AG09309 (cell line): ENCODE results near the gene HOXA6.
A peak's percentile ranks its signal among the peaks of the same experiment; 100 is the strongest.

Source experiments
- DNase-seq: peaks from one replicate; pipeline ENCODE4 v3.0.0-alpha.2; 2010; ENCODE audit warnings: low read depth
- H3K4me3 ChIP-seq: 2 replicates; pipeline ENCODE4 v1.5.1; 2011; ENCODE audit warnings: mild to moderate bottlenecking, low read depth, low read length, moderate library complexity; ENCODE audit not compliant: control insufficient read depth
- CTCF ChIP-seq: IDR thresholded peaks from 2 replicates; pipeline ENCODE4 v1.5.1; 2011; ENCODE audit warnings: mild to moderate bottlenecking, low read depth, low read length, inconsistent platforms; ENCODE audit not compliant: insufficient read depth, control insufficient read depth; ENCODE audit errors: missing control alignments

Gene HOXA6

GRCh38 chr7:27191833-27192545, 44.4 kb upstream of the HOXA6 start:
- no peak for TF ChIP-seq CTCF
- no peak for DNase-seq
- peak overlapping the region; percentile 65 for H3K4me3 ChIP-seq

DNA sequence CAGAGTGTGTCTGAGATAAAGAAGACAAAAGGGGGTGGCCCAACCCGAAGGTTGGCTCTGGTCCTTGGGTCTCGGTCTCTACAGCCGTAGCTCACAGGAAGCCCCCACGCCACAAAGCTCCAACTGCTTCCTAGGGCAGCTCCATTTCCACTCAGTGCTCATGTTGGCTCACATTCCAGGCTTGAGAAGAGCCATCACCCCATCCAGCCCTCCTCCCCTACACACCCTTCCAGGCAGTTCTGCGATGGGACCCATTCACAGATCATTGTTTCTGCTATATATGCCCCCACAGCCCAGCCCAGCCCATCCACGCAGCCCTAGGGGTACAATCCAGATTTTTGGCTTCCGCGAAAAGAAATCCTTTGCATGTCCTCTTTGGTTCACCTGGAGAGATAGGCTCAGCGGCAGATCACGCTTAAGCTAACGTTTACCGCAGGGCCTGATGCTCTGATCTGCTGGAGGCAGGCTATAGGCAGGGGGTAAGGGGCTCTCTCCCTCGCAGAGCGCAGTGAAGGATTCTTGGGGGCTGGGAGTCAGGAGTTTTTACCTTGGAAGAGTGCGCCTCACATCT, 43.7 kb upstream of the HOXA6 start:
- no peak for TF ChIP-seq CTCF
- no peak for DNase-seq

GRCh38 chr7:27189997-27190748, 42.6 kb upstream of the HOXA6 start:
- no peak for DNase-seq
- H3K4me3 ChIP-seq, result peak overlapping the region; percentile 70; the same call in 1 of the 2 replicates
- no peak for TF ChIP-seq CTCF

More for the DNA sequence above, 43.7 kb upstream of the HOXA6 start:
- peak overlapping the region; percentile 65 for H3K4me3 ChIP-seq

DNA sequence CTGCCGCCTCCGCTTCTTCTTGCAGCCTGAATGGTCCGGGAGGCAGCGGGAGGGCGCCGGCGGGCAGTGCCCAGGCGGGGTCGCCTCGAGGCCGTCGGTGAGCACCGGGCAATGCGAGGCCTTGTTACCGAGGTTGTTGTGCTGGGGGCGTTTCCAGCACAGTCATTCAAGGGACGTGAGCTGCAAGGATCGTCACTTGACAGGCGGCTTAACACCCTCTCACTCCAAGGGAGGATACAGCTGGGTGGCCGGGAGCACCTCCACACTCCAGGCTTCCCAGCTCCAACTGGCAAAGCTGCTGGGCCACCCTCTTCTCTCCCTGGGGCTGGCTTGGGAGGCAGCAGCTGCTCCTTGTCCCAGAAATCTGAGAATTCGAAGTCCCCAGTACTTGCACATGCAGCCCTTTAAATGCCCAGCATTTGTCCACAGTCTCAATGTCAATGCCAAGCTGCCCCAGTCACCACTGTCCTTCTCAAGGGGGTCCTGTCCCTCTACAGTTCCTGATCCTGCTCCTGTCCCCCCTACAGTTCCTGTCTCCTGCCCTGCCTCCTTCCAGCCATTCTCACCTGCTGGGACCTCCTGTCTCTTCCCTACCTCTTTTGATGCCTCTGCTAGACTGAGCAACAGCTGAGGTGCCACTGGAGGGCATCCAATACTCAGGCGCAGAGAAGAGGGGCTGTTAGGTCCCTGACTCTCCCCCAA, 41.9 kb upstream of the HOXA6 start:
- H3K4me3 ChIP-seq, result peak overlapping the region; percentile 70
- no peak for DNase-seq
- TF ChIP-seq CTCF, result no peak

DNA sequence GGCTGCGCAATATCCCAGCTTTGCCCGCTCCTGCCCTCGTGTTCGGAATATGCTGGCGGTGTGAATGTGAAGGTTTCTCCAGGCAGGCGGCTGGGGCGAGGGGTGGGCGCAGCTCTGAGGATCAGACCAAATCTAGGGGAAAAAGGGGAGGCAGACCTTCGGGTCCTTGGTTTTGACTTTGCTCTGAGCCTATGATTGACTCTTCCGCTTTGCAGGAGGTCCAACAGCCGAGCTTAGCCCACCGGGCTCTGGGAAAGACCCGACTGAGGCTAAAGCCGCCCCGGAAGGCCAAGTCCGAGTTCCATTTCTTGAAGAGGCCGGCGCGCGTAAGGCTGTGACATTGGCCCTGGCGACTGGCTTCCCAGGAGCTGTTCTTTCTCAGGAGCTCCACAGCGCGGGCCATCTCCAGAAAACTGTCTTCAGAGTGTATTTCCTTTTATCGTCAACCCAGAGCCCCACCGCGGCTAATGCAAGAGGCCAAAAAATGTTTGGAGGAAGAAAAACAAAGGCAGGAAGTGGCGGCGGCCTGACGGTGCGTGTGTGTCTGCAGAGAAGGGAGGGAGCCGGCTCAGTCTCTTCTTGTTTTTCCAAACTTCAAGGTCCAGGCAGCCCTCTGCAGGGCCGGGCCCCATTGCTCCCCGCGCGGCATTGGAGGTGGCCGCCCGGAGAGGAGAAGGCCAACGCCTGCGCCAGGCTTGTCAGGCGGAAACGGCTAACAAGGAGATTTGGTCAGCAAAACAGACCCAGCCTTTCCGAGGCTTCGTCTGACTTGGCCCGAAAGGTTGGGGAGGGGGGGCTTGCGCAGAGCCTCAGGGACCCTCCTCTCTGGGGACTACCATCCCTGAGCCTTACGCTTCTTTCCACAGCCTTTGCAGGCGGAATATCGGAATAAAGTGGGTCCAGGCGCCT, 41.1 kb upstream of the HOXA6 start:
- DNase-seq, result no peak
- H3K4me3 ChIP-seq, result peak overlapping the region; percentile 70
- no peak for TF ChIP-seq CTCF
